Fibroblast of villous mesenchyme (primary cell): ENCODE results near the gene POLA2. TPM values are rescaled to one million over a fixed set of nuclear protein-coding genes. Genes with fewer than 3 reads are reported as not detected.
A peak's percentile ranks its signal among the peaks of the same experiment; 100 is the strongest.
"Not testable (repeated sequence)": the region's sequence is repeated elsewhere in the genome, so short reads cannot be mapped to it uniquely, and the experiment has no call there.

Experiments used
- DNase-seq: peaks from one replicate; pipeline ENCODE4 v3.0.0-alpha.2; 2010; ENCODE audit warnings: low read depth
- H3K4me3 ChIP-seq: 2 replicates; pipeline ENCODE4 v1.5.1; 2011; ENCODE audit warnings: low read depth, mild to moderate bottlenecking, low read length
- total RNA-seq: library from RNA; depleted of rRNA; stranded (reverse); fragments of >200 nt; gene quantifications from 2 replicates; pipeline ENCODE4 v1.2.3, GENCODE V29; 2012
- TF ChIP-seq, protein P1 (sequence below): IDR thresholded peaks from 2 replicates; pipeline ENCODE4 v1.5.1; 2012; ENCODE audit warnings: low read depth, mild to moderate bottlenecking, low read length; ENCODE audit not compliant: insufficient read depth

POLA2 gene
- total RNA-seq, 1 donor, result 12.1 TPM

DNA sequence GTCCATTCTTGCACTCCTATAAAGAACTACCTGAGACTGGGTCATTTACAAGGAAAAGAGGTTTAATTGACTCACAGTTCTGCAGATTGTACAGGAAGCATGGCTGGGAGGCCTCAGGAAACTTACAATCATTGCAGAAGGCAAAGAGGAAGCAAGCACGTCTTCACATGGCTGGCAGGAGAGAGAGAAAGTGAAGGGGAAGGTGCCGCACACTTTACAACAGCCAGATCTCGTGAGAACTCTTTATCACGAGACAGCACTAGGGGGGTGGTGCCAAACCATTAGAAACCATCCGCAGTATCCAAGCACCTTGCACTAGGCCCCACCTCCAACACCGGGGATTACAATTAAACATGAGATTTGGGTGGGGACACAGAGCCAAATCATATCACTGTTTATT is 19.4 kb upstream of the POLA2 start:
- no peak for DNase-seq
- H3K4me3 ChIP-seq, result no peak overlapping the region
- TF ChIP-seq, protein P1, sequence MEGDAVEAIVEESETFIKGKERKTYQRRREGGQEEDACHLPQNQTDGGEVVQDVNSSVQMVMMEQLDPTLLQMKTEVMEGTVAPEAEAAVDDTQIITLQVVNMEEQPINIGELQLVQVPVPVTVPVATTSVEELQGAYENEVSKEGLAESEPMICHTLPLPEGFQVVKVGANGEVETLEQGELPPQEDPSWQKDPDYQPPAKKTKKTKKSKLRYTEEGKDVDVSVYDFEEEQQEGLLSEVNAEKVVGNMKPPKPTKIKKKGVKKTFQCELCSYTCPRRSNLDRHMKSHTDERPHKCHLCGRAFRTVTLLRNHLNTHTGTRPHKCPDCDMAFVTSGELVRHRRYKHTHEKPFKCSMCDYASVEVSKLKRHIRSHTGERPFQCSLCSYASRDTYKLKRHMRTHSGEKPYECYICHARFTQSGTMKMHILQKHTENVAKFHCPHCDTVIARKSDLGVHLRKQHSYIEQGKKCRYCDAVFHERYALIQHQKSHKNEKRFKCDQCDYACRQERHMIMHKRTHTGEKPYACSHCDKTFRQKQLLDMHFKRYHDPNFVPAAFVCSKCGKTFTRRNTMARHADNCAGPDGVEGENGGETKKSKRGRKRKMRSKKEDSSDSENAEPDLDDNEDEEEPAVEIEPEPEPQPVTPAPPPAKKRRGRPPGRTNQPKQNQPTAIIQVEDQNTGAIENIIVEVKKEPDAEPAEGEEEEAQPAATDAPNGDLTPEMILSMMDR, result no peak

DNA sequence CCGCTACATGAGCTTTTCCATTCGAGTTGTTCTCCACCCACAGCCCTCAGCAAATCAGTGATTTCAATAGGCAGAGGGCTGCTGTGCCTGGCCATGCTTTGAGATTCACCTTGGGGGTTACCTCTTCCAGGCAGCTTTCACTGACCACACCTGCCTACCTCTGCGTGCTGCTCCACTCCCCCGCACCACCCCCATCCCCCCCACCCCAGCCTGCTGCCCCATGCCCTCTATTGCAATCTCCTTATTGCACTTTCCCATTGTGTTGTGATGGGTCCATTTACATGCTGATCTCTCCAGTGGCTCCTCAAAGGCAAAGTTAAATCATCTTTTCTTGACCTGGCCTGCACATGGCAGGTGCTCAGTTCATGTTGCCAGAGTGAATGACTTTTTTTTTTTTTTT is 18.0 kb upstream of the POLA2 start:
- no peak for DNase-seq
- H3K4me3 ChIP-seq, result no peak overlapping the region
- TF ChIP-seq, protein P1, result no peak

DNA sequence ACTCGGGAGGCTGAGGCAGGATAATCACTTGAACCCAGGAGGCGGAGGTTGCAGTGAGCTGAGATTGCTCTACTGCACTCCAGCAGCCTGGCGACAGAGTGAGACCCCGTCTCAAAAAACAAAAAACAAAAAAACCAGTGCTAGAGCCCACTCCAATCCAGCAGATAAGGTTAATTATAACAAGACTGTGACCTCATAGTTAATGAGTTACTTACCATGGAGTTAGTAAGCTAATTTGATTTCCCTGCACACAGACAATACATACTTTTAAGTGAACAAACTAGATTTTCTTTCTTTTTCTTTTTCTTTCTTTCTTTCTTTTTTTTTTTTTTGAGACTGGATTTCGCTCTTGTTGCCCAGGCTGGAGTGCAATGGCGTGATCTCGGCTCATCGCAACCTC is 16.7 kb upstream of the POLA2 start:
- DNase-seq, H3K4me3 ChIP-seq: not testable (repeated sequence)

DNA sequence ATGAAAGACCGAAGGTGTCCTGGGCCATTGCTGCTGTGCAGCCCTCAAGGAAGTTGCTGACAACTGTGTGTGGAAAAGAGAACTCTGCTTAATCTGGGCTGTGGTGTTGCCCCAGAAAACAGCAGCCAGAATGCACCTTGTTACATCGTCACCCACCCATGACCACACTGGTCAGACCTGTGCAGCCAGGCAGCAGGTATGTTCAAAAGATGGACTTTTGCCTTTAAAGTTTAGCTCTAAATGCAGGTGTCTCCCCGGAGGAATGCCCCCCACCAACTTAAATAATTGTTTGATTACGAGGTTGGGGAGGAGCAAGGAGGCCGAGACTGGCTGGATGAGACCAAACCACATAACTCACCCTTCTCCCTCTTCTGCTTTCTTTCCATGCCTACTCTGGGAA is 15.3 kb upstream of the POLA2 start:
- no peak for DNase-seq
- TF ChIP-seq, protein P1, result no peak
- H3K4me3 ChIP-seq, result no peak overlapping the region

DNA sequence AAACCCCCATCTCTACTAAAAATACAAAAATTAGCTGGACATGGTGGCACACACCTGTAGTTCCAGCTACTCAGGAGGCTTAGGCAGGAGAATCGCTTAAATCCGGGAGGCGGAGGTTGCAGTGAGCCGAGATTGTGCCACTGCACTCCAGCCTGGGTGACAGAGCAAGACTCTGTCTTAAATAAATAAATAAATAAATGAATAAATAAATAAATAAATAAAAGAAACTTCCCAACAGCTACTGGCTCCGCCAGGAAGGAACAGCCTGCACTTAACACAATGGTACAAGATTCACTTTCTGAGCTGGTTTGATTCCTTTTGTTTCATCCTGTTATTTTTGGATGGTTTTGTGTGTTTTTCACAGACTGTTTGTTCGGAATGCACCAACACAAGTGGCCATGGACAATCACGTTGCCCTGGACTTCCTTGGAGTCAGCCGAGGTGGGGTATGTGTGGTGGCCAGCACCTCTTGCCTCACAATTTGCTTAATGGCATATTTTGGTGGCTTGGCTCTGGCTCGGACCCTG is 13.5 kb upstream of the POLA2 start:
- DNase-seq, H3K4me3 ChIP-seq: not testable (repeated sequence)

DNA sequence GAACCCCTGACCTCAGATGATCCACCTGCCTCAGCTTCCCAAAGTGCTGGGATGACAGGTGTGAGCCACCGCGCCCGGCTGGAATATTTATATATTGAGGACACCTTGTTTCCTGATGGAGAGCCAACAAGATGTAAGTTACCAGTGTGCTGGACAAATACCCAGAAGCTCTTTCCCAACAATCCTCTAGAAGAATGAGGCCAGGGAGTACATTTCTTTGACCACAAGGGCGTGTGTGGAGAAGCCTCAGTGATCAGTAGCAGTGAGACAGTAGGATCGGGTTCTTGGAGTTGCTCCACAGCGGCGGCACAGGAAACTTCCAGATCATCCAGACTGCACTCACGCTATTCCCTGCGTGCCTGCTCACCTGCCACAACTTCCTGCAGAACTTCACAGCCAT is 10.3 kb upstream of the POLA2 start:
- peak; percentile 25 for DNase-seq
- TF ChIP-seq, protein P1, result no peak
- H3K4me3 ChIP-seq, result no peak overlapping the region

DNA sequence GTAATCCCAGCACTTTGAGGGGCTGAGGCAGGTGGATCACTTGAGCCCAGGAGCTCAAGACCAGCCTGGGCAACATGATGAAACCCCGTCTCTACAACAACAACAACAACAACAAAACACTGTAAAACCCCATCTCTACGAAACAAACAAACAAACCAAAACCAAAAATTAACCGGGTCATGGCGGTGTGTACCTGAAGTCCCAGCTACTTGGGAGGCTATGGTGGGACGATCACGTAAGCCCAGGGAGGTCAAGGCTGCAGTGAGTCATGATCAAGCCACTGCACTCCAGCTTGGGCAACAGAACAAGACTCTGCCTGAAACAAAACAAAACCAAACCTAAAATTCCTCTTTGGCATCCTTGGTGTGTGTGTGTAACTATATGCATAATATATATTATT is 7.0 kb upstream of the POLA2 start:
- TF ChIP-seq, protein P1, result no peak
- no peak overlapping the region for H3K4me3 ChIP-seq
- DNase-seq, result no peak

DNA sequence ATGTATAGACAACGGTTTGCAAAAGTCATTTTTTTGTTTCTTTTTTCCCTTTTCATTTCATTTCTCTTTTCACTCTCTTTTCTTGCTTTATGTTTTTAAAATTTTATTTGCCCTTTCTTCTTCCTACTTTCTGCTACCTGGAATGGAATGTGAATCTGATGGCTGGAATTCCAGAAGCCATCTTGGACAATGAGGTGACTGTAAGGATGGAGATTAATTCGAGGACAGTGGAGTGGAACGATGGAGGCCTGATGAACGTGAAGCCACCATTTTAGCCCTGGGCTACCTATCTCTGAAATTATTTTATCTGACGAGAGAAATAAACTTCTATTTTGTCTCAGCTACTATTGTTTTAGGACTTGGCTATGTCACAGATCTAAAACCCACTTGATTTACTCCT is 2.8 kb upstream of the POLA2 start:
- TF ChIP-seq, protein P1, result no peak
- no peak for DNase-seq

More for the DNA sequence above, 2.8 kb upstream of the POLA2 start:
- H3K4me3 ChIP-seq, result no peak overlapping the region
